Measurements from ENCODE around the gene EIF1AX.

EIF1AX gene

GRCh38 chrX:20124964-20125363 is 16.7 kb downstream of the EIF1AX start:
- TF ChIP-seq ZNF274 (IDR thresholded peaks at IDR 0.05; ENCODE audit: low read depth, low read length) (no peak), YY1 (IDR thresholded peaks at IDR 0.05; ENCODE audit: insufficient read depth, insufficient read length) (no peak), SUZ12 (IDR thresholded peaks at IDR 0.05; ENCODE audit: extremely low read depth, insufficient read depth, insufficient read length) (no peak)
- H3K9me3 ChIP-seq (ENCODE audit: insufficient read depth, low read length): no peaks in the 10 kb centered on the region
- no peak overlapping the region for H3K4me3 ChIP-seq (ENCODE audit: insufficient read length, low read depth)
- DNase-seq (ENCODE audit: low read depth, low spot score): no peak
- no peaks in the 10 kb centered on the region for H3K27me3 ChIP-seq (ENCODE audit: insufficient read depth, insufficient read length)
- H3K36me3 ChIP-seq (ENCODE audit: insufficient read depth, insufficient read length, low read length): peaks cover 24% of the 10 kb centered on the region
- no peaks in the 10 kb centered on the region for H3K4me1 ChIP-seq (ENCODE audit: insufficient read depth, insufficient read length)
- no peak overlapping the region for H3K9ac ChIP-seq (ENCODE audit: insufficient read length, low read depth)

- Histone ChIP-seq H3K27me3 (ENCODE audit: insufficient read depth, insufficient read length) (peaks cover 32% of the 10 kb centered on the region), H3K4me3 (ENCODE audit: insufficient read length, low read depth) (no peak overlapping the region), H3K36me3 (ENCODE audit: insufficient read depth, insufficient read length, low read length) (no peaks in the 10 kb centered on the region), H3K9ac (ENCODE audit: insufficient read length, low read depth) (no peak overlapping the region), H3K9me3 (ENCODE audit: insufficient read depth, low read length) (no peaks in the 10 kb centered on the region), H3K4me1 (ENCODE audit: insufficient read depth, insufficient read length) (no peaks in the 10 kb centered on the region)
- no peak for DNase-seq (ENCODE audit: low read depth, low spot score)
- TF ChIP-seq SUZ12 (IDR thresholded peaks at IDR 0.05; ENCODE audit: extremely low read depth, insufficient read depth, insufficient read length) (no peak), YY1 (IDR thresholded peaks at IDR 0.05; ENCODE audit: insufficient read depth, insufficient read length) (no peak), ZNF274 (IDR thresholded peaks at IDR 0.05; ENCODE audit: low read depth, low read length) (no peak)
Observed at GRCh38 chrX:20118065-20118824, 23.4 kb downstream of the EIF1AX start.

GRCh38 chrX:20116577-20117240 is 24.9 kb downstream of the EIF1AX start, which contains the start of gene MAP7D2:
Gene MAP7D2 (minus strand): TSS chrX:20116907. CDS start chrX:20116879, 28 bp downstream.
- H3K9me3 ChIP-seq (ENCODE audit: insufficient read depth, low read length): no peaks in the 10 kb centered on the region
- peak within 1 kb of the TSS; percentile 55 for H3K4me3 ChIP-seq (ENCODE audit: insufficient read length, low read depth)
- no peak for TF ChIP-seq ZNF274 (IDR thresholded peaks at IDR 0.05; ENCODE audit: low read depth, low read length)
- no peaks in the 10 kb centered on the region for H3K4me1 ChIP-seq (ENCODE audit: insufficient read depth, insufficient read length)
- H3K9ac ChIP-seq (ENCODE audit: insufficient read length, low read depth): peak within 1 kb of the TSS; percentile 51
- no peak for DNase-seq (ENCODE audit: low read depth, low spot score)
- no peaks in the 10 kb centered on the region for H3K36me3 ChIP-seq (ENCODE audit: insufficient read depth, insufficient read length, low read length)
- H3K27me3 ChIP-seq (ENCODE audit: insufficient read depth, insufficient read length): peaks cover 32% of the 10 kb centered on the region

DNA sequence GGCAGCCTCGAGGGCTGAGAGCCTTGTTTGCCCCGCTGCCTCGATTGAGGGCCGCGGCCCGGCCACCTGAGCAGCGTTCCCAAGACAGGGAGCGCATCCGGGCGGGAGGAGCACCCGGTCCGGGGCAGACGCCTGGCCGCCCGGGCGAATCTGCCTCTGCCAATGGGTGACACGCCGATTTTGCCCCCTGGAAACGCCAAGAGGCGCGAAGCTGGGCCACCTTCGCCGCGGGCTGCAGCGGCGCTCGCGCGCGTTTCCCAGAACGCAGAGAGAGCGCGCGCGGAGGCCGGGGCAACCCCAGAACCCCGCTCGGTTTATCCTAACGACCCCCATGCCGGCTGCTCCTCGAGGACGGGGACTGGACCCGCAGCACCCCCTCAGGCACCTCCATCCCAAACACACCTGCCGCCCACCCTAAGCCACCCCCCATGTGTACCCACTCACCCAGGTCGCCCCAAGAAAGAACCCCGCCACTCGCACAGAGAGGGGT is 25.5 kb downstream of the EIF1AX start:
- Histone ChIP-seq H3K9me3 (ENCODE audit: insufficient read depth, low read length) (no peaks in the 10 kb centered on the region), H3K27me3 (ENCODE audit: insufficient read depth, insufficient read length) (peaks cover 32% of the 10 kb centered on the region), H3K4me1 (ENCODE audit: insufficient read depth, insufficient read length) (no peaks in the 10 kb centered on the region), H3K9ac (ENCODE audit: insufficient read length, low read depth) (peak overlapping the region; percentile 51), H3K4me3 (ENCODE audit: insufficient read length, low read depth) (peak overlapping the region; percentile 55), H3K36me3 (ENCODE audit: insufficient read depth, insufficient read length, low read length) (no peaks in the 10 kb centered on the region)
- no peak for TF ChIP-seq YY1 (IDR thresholded peaks at IDR 0.05; ENCODE audit: insufficient read depth, insufficient read length)
- no peak for DNase-seq (ENCODE audit: low read depth, low spot score)

- Histone ChIP-seq H3K9ac (ENCODE audit: insufficient read length, low read depth) (no peak overlapping the region), H3K4me1 (ENCODE audit: insufficient read depth, insufficient read length) (no peaks in the 10 kb centered on the region), H3K36me3 (ENCODE audit: insufficient read depth, insufficient read length, low read length) (no peaks in the 10 kb centered on the region), H3K4me3 (ENCODE audit: insufficient read length, low read depth) (no peak overlapping the region), H3K9me3 (ENCODE audit: insufficient read depth, low read length) (no peaks in the 10 kb centered on the region), H3K27me3 (ENCODE audit: insufficient read depth, insufficient read length) (peaks cover 29% of the 10 kb centered on the region)
- no peak for DNase-seq (ENCODE audit: low read depth, low spot score)
- no peak for TF ChIP-seq SUZ12 (IDR thresholded peaks at IDR 0.05; ENCODE audit: extremely low read depth, insufficient read depth, insufficient read length)
- no peak for TF ChIP-seq ZNF274 (IDR thresholded peaks at IDR 0.05; ENCODE audit: low read depth, low read length)
- no peak for TF ChIP-seq YY1 (IDR thresholded peaks at IDR 0.05; ENCODE audit: insufficient read depth, insufficient read length)
Observed at GRCh38 chrX:20112022-20112774, 29.4 kb downstream of the EIF1AX start.

GRCh38 chrX:20111271-20111670 is 30.4 kb downstream of the EIF1AX start:
- H3K4me1 ChIP-seq (ENCODE audit: insufficient read depth, insufficient read length): no peaks in the 10 kb centered on the region
- TF ChIP-seq SUZ12 (IDR thresholded peaks at IDR 0.05; ENCODE audit: extremely low read depth, insufficient read depth, insufficient read length): no peak
- TF ChIP-seq YY1 (IDR thresholded peaks at IDR 0.05; ENCODE audit: insufficient read depth, insufficient read length): no peak
- TF ChIP-seq ZNF274 (IDR thresholded peaks at IDR 0.05; ENCODE audit: low read depth, low read length): no peak
- H3K9ac ChIP-seq (ENCODE audit: insufficient read length, low read depth): no peak overlapping the region
- peaks cover 19% of the 10 kb centered on the region for H3K27me3 ChIP-seq (ENCODE audit: insufficient read depth, insufficient read length)
- H3K4me3 ChIP-seq (ENCODE audit: insufficient read length, low read depth): no peak overlapping the region
- H3K36me3 ChIP-seq (ENCODE audit: insufficient read depth, insufficient read length, low read length): no peaks in the 10 kb centered on the region
- no peak for DNase-seq (ENCODE audit: low read depth, low spot score)
- H3K9me3 ChIP-seq (ENCODE audit: insufficient read depth, low read length): no peaks in the 10 kb centered on the region

Data from NT2/D1 (cell line).